Osteocyte (in vitro differentiated cells): ENCODE results near the gene BLTP2. TPM values are rescaled to one million over a fixed set of nuclear protein-coding genes. Genes with fewer than 3 reads are reported as not detected.

ENCODE experiments used
- DNase-seq: peaks from one replicate; pipeline ENCODE4 v3.0.0; 2021; ENCODE audit warnings: mixed read lengths; ENCODE audit not compliant: unreplicated experiment; ENCODE audit errors: extremely low spot score
- H3K27ac Mint-ChIP-seq: one replicate; pipeline ENCODE4 v1.8.0; 2021; ENCODE audit warnings: mild to moderate bottlenecking, mixed read lengths; ENCODE audit not compliant: unreplicated experiment
- H3K27me3 Mint-ChIP-seq: one replicate; pipeline ENCODE4 v1.8.0; 2021; ENCODE audit warnings: mixed read lengths; ENCODE audit not compliant: unreplicated experiment
- H3K36me3 Mint-ChIP-seq: one replicate; pipeline ENCODE4 v1.8.0; 2021; ENCODE audit warnings: mixed read lengths; ENCODE audit not compliant: unreplicated experiment
- H3K4me1 Mint-ChIP-seq: one replicate; pipeline ENCODE4 v1.8.0; 2021; ENCODE audit warnings: mixed read lengths; ENCODE audit not compliant: unreplicated experiment
- H3K4me3 Mint-ChIP-seq: one replicate; pipeline ENCODE4 v1.8.0; 2021; ENCODE audit warnings: mild to moderate bottlenecking, moderate library complexity, mixed read lengths; ENCODE audit not compliant: unreplicated experiment
- H3K9me3 Mint-ChIP-seq: one replicate; pipeline ENCODE4 v1.8.0; 2021; ENCODE audit warnings: mixed read lengths; ENCODE audit not compliant: unreplicated experiment
- CTCF ChIP-seq: fragments of 200-600 bp; sonication (generic); IDR thresholded peaks from 2 replicates; pipeline ENCODE4 v1.5.0; 2021; ENCODE audit warnings: antibody characterized with exemption, mild to moderate bottlenecking, moderate library complexity
- total RNA-seq: library from RNA; stranded (reverse); gene quantifications from 2 replicates; pipeline ENCODE4 v1.2.1, GENCODE V29; 2021

The BLTP2 gene
- total RNA-seq, 1 donor from 2014 or later = 159 TPM

GRCh38 chr17:28635506-28635905 is 9.5 kb downstream of the BLTP2 start:
- H3K9me3 Mint-ChIP-seq = no peaks in the 10 kb centered on the region
- no peak overlapping the region for H3K27ac Mint-ChIP-seq
- H3K4me1 Mint-ChIP-seq = no peaks in the 10 kb centered on the region
- TF ChIP-seq CTCF = no peak
- no peak overlapping the region for H3K4me3 Mint-ChIP-seq
- no peak for DNase-seq
- H3K27me3 Mint-ChIP-seq = no peaks in the 10 kb centered on the region
- H3K36me3 Mint-ChIP-seq = peaks cover 78% of the 10 kb centered on the region

DNA sequence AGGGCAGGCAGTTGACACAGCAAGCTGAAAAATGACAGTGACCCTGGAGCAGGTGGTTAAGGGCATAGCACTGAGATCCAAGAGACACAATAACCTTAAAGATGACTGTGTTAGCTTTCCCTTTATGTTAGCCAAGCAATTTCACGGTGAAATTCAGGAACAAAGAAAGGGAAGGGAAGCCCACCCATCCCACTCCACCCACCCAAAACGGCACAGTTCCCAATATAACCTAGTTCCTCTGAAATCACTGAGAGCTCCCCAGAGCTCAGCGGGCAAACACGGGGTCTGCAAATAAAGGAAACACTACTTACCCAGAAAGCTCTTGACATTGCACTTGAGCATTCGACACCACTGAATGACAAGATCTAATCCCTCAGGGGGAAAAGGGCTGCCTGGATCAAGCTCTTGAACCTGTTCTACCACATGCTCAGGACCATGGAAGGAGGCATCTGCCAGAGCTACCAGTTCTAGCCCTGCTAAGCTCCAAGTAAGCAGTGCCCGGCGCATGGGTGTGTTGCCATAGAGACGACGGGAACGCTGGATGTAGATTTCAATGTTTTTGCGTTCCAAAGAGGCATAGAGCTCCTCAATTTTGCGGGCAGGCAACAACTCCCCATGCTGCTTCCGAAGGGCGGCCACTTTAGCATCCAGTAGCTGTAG is 10.6 kb downstream of the BLTP2 start:
- no peak overlapping the region for H3K4me3 Mint-ChIP-seq
- no peak for DNase-seq
- TF ChIP-seq CTCF = no peak
- H3K9me3 Mint-ChIP-seq = no peaks in the 10 kb centered on the region
- no peaks in the 10 kb centered on the region for H3K4me1 Mint-ChIP-seq
- no peak overlapping the region for H3K27ac Mint-ChIP-seq
- peaks cover 72% of the 10 kb centered on the region for H3K36me3 Mint-ChIP-seq
- no peaks in the 10 kb centered on the region for H3K27me3 Mint-ChIP-seq

- H3K9me3 Mint-ChIP-seq = no peaks in the 10 kb centered on the region
- H3K4me3 Mint-ChIP-seq = no peak overlapping the region
- DNase-seq = no peak
- no peak overlapping the region for H3K27ac Mint-ChIP-seq
- no peaks in the 10 kb centered on the region for H3K4me1 Mint-ChIP-seq
- peaks cover 43% of the 10 kb centered on the region for H3K36me3 Mint-ChIP-seq
- H3K27me3 Mint-ChIP-seq = no peaks in the 10 kb centered on the region
- TF ChIP-seq CTCF = no peak
Measured at GRCh38 chr17:28626818-28627217, 18.1 kb downstream of the BLTP2 start.

DNA sequence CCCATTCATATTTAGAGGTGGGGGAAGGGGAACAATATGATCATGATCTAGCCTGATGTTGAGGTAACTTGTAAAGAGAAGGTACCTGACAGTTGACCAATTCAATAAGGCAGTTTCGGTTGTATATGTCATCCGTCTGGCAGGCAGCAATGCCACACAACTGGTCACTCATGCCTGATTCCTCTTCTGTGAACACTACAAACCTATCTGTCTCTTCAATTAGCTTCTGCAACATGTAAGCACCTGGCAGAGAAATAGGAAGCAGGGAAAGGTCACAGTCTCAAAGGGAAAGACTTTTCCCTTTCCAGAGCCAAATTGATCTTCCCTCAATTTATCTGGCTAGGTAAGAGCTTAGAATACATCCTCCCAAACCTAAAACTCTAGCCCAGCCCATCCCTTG is 20.8 kb downstream of the BLTP2 start:
- no peak overlapping the region for H3K4me3 Mint-ChIP-seq

DNA sequence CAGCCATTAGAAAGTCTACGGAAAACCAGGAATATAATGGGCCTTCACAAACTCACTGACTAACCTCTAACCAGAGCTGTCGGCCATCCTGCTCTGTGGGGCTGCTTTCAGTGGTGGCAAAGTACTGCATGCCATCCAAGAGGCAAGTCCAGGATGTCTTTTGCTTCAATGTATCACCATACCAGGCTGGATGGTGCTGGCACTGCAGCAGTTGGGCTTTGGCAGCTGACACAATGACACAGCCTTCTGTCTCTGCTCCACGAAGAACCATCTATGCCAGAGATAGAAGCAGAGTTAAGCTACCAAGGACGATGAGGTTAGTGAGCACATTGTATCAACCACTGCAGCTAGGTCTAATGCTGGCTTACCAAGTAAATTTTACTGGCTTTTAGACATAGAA is 21.3 kb downstream of the BLTP2 start:
- peaks cover 54% of the 10 kb centered on the region for H3K36me3 Mint-ChIP-seq
- no peaks in the 10 kb centered on the region for H3K9me3 Mint-ChIP-seq
- no peak for TF ChIP-seq CTCF
- DNase-seq = no peak
- no peak overlapping the region for H3K27ac Mint-ChIP-seq
- H3K4me3 Mint-ChIP-seq = no peak overlapping the region
- no peaks in the 10 kb centered on the region for H3K4me1 Mint-ChIP-seq
- H3K27me3 Mint-ChIP-seq = no peaks in the 10 kb centered on the region

More for the DNA sequence above, 20.8 kb downstream of the BLTP2 start:
- TF ChIP-seq CTCF = no peak
- no peak overlapping the region for H3K27ac Mint-ChIP-seq
- DNase-seq = no peak
- H3K27me3 Mint-ChIP-seq = no peaks in the 10 kb centered on the region
- H3K9me3 Mint-ChIP-seq = no peaks in the 10 kb centered on the region
- H3K4me1 Mint-ChIP-seq = no peaks in the 10 kb centered on the region
- H3K36me3 Mint-ChIP-seq = peaks cover 51% of the 10 kb centered on the region
